Stimulated activated CD4-positive, alpha-beta T cell treated with anti-CD3 and anti-CD28 coated beads, TNF-alpha, amount 100 ng/mL, for 24 hours (primary cell): ENCODE measurements around the gene BMP7.

ENCODE experiments used
- DNase-seq, 3 experiments: peaks; one replicate each; pipeline ENCODE4 v3.0.0-alpha.2; 2020; ENCODE audit warnings: low read depth in 3 of 3

Gene BMP7

DNA sequence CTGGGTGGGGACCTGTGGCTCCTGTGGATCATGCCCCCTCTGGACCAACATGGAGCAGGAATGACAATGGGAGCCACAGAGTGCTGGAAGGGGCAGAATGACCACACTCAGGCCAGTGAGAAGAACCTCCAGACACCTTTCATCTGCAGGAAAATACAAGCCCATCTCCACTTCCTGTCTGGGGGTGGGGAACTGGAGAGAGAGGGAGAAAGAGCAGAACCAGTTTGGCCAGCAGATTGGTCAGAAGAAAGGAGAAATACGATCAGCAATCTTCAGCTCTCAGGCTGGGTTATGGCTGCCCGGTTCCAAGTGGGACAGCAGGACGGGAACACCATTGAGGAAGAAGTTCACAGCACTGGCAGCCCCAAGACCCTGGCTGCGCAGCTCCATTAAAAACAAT lies 37.0 kb downstream of the BMP7 start:
- no peak for DNase-seq

GRCh38 chr20:57225830-57226229 lies 40.6 kb downstream of the BMP7 start:
- no peak for DNase-seq

DNA sequence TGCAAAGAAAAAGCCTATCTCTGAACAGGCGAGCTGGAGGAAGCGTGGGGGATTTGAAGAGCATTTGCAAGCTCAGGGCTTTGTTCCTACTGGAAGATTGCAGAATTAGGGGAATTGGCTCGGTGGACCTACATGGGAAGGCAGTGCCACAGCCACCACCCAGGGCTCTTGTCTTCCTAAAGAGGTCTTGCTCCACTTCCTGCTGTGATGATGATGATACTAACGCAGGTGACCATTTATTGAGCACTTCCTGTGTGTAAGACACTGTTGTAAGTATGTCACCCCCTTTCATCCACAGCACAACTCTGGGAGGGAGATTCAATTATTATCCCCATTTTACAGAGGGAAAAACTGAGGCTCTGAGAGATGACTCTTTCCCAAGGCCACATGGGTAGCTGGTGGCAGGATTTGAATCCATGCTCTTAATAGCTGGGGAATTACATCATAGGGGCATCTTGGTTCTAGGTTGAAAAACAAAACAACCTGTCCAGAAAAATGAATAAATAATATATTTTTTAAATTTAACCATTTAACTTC lies 41.2 kb downstream of the BMP7 start:
- no peak for DNase-seq

DNA sequence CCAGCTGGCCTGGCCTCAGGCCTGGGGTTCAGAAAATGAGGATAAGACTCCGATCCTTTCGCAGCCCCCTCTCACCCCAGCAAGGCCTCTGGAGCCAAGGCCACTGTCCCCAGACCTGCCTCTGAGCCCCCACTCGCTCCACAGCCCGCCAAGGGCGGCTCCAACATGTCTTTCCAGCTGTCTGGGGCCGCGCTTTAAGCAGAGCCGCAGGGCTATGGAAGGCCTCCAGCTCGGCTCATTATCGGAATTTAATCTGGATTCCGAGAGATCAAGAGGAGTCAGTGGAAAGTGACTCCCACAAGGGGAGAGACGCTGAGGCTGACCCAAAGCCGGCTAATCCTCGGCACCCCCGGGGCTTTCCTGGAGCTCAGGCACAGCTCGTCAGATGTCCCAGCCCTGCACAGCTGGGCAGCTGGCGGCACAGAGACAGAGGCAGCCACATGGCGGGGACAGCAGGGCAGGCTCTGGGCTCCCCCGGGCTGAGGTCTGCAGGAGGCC lies 41.8 kb downstream of the BMP7 start:
- DNase-seq = no peak

DNA sequence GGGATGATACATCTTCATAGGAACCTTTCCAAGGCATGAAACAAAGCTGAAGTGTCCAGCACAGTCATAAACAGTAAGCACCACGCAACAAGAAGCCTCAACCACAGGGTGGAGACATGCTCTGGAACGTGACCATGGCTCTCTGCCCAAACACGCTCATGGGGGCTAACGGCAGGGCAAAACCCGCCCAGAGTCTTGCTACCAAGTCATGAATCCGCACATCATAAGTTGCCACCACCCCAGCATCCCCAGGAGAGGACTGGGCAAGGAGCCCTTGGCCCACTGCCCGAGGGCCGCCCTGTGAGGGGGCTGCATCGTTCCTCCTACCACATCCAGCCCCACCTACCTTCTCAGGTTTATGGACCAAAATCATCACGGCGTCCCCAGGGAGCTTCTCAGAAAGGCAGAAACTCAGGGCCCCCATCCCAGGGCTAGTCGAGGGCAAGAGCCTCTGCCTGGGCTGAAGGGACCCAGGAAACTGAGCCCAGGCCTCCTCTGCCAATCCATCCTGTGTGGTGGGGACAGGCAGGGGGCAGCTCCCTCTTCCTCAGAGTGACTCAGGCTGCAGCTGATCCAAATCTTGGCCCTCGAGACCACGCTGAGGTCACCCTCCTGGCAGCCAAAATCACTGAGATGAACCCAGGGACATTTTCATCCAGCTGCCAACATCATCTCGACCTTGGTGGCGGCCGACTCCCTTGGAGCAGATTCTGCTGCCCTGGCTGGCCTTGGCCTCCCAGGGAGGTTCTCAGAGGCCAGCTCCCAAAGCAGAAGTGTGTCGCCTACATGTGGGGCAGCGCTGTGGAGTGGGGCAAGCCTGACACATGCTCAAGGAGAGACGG lies 42.6 kb downstream of the BMP7 start:
- DNase-seq = no peak

DNA sequence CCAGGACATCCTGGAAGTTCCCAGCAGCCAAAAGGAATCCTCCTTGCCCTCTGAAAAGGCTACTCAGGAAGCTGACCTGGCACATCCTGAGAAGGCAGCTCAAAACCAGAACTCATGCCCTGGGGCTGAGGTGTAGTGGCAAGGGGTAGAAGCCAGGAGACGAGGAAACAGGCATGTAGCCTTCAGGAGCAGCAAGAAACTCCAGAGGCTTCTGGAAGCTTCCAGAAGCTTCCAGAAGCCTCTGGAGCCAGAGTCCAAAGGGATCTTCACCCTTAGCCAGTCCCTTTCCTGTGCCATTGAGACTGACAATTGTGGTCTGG lies 43.9 kb downstream of the BMP7 start:
- no peak for DNase-seq

GRCh38 chr20:57221916-57222630 lies 44.4 kb downstream of the BMP7 start:
- no peak for DNase-seq

GRCh38 chr20:57220337-57221145 lies 45.9 kb downstream of the BMP7 start:
- DNase-seq = no peak

DNA sequence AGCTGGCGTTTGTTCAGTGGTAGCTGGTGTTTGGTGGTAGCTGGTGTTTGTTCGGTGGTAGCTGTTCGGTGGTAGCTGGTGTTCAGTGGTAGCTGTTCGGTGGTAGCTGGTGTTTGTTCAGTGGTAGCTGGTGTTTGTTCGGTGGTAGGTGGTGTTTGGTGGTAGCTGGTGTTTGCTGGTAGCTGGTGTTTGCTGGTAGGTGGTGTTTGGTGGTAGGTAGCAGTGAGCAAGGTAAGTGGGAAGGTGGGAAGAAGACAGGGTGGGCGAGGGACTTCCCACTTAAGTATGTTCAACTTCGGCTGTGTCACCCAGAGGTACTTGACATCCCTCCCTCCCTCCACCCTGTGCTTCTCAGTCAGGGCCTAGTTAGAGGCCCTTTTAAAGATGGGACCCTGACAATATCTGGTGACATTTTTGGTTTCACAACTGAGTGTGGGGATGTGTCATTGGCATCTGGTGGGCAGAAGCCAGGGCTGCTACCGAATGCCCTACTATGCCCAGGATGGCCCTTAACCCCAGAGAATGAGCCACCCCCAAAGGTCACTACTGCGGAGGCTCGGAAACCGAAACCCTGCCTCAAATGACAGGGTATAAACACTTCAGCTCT lies 47.3 kb downstream of the BMP7 start:
- no peak for DNase-seq

- DNase-seq = no peak
These were observed 48.0 kb downstream of the BMP7 start for GRCh38 chr20:57218489-57218888.

DNA sequence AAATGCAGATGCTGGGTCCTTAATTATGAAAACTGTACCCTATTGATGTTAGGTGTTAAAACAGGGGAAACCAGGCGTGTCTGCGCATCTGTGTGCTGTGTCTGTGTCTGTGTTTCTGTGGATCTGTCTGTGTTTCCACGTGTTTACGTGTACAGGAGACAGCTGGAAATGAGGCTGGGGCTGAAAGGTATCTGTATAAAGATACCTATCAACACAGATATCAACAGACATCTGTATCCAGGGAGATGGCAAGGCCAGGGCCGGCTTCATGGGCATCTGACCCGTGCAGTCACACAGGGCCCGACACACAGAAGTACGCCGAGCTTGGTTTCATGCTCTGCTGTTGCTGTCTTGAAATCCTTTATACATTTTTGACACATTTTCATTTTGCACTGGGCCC lies 48.6 kb downstream of the BMP7 start:
- DNase-seq = no peak

DNA sequence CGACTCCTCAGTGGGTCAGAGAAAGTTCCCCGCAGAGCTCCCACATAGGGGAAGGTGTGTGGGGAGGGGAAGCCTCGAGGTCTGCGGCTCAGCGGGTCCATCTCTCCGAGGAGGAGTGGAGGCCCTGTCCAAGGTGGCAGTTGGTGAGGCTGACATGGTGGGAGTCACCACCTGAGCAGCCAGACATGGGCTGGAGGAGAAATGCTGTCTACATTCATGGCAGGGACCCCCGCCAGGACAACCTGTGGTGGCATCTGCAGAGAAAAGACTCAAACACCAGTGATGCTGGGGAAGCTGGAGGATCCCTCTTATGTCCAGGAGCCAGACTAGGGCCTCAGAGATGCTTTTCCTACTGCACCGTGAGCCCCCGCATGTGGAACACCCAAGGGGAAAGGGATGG lies 49.8 kb downstream of the BMP7 start:
- DNase-seq = no peak

GRCh38 chr20:57215826-57216471 lies 50.5 kb downstream of the BMP7 start:
- no peak for DNase-seq

- DNase-seq = no peak
These were observed 51.0 kb downstream of the BMP7 start for GRCh38 chr20:57215426-57215825.

DNA sequence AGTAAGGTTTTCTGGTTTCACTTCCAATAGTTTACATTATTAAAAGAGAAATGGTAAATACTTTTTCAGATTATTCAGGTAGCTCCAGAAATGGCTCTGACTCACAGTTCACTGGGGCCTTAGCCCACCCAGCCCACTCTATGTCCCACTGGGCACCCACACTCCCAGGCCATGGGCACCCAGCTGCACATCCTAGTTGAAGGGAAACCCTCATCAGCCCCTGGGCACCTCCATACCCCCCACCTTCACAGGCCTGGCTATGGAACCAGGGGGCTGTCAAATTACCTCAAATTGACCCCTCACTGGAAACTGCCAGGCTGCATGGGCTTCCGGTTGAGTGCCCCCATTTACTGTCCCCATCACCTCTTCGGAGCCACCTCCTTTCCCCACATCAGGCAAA lies 51.5 kb downstream of the BMP7 start:
- DNase-seq = no peak

DNA sequence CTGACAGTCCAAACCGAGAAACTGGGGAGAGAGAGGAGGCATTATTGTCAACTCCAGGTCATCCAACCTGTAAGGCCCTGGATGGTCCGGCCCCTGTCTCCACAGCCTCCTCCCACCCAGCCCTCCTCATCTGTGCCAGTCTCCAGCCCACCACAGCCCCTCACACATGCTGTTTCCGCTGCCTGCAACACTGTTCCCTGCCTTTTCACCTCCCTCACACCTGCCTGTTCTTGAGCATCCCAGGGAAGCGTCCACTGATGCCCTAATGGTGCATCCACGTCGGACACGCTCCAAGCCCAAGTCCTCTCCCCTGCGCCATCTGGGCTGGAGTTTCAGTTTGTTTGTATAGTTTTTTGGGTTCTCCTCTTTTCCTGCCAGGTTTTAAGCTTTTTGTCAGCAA lies 52.0 kb downstream of the BMP7 start:
- DNase-seq = no peak

GRCh38 chr20:57213924-57214323 lies 52.5 kb downstream of the BMP7 start:
- DNase-seq = no peak

DNA sequence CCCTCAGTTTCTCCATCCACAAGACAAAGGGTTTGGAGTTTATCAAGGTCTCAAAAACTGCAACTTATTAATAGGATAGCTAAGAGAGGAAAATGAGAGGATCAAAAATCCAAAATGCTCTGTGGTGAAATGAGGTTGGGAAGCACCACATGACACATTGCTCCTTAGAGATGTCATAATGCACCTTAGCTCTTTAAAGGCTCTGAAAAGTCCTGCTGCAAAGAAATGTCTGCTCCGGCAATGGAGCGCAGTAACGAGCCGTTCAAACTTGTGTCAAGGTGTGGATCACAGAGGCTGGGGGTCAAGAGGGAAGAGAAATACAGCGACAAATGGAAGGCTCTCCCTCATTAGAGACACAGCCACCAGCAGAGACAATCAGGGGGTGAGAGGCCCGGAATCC lies 53.1 kb downstream of the BMP7 start:
- DNase-seq = no peak

DNA sequence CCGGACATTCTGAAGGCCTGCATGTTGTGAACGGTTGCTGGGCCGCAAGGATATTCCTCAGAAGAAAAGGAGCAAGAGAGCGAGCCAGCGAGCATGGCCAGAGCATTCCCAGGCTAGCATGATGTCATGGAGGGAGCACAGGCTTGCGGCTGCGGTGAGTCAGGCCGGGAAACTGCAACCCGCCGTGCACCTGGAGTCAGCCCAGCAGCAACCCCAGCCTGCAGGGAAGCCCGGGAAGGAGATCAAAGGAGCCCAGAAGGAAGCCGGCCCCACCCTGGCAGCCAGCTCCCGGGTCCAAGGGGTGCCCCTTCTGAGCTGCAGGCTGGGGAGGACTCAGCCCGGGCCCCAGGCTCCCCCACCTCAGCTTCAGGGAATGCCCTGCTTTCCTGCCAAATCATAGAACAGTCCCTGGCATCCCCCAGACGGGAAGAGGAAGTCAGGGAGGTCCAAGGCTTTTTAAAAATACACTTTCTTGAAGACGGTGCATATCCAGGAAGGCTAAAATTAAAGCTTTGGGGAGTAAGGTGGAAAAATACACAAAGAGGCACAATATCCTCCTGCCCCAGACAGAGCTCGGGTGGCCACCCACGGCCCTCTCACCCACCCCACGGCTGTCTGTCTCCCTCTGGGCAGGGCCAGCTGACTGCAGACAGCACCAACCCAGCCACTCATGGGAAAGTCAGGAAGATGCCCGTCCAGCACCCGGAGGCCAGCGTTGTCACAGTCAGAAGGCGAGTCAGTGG lies 53.7 kb downstream of the BMP7 start:
- no peak for DNase-seq

DNA sequence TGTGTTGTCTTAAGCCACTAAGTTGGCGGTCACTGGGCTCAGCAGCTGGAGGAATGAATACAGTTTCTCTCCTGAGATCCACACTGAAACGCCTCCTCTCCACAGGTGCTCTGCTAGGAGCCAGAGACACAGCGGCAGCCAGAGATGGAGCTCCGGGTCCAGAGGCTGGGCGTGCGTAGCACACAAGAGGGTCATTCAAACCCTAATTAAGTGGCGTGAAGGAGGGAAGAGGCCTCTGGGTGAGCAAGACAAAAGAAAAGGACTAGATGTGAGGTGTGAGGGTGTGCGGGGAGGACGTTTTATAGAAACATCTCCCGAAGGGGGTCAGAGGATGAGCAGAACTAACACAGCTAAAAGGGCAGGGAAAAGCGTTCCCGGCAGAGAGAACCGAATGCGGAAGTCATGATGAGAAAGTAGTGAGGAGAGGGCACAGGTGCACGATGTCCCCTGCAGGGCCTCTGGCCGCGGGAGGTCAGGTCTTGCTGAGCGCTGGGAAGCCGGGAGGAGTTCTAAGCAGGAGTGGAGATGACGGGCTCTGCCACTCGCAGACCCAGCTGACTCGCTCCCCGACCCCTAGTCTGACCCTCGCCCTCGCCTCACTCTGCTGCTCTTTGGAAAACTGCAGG lies 54.4 kb downstream of the BMP7 start:
- no peak for DNase-seq
